DND-41 (cell line): ENCODE results near the gene PIGBOS1.

Experiments
- ATAC-seq: fragments of 200-7000 bp; cut with Tn5 transposase; 3 replicates; pipeline ENCODE4 v1.9.1; 2021; ENCODE audit warnings: low read depth; ENCODE audit not compliant: insufficient read depth
- DNase-seq: peaks from one replicate; pipeline ENCODE4 v3.0.0-alpha.2; 2020
- H2AFZ ChIP-seq: 2 replicates; pipeline ENCODE4 v1.6.0; 2012; ENCODE audit warnings: low read depth, low read length
- H3K27ac ChIP-seq: 2 replicates; pipeline ENCODE4 v1.5.1; 2012; ENCODE audit warnings: low read length, inconsistent platforms
- H3K27me3 ChIP-seq: fragments of 200-600 bp; sonication (generic); 2 replicates; pipeline ENCODE4 v1.6.0; 2012; ENCODE audit warnings: low read length, mild to moderate bottlenecking, inconsistent platforms; ENCODE audit not compliant: insufficient read depth, poor library complexity
- H3K36me3 ChIP-seq: 2 replicates; pipeline ENCODE4 v1.5.1; 2012; ENCODE audit warnings: low read length, inconsistent platforms; ENCODE audit not compliant: insufficient read depth
- H3K4me1 ChIP-seq: 2 replicates; pipeline ENCODE4 v1.5.1; 2012; ENCODE audit warnings: mild to moderate bottlenecking, low read length; ENCODE audit not compliant: insufficient read depth
- H3K4me2 ChIP-seq: 2 replicates; pipeline ENCODE4 v1.6.0; 2012; ENCODE audit warnings: mild to moderate bottlenecking, moderate library complexity, low read length, inconsistent platforms; ENCODE audit not compliant: insufficient read depth
- H3K4me3 ChIP-seq, 2 experiments: fragments of 200-600 bp in 1 of 2; shearing (Covaris generic) in 1 of 2; 2 replicates each; pipeline ENCODE4 v1.5.1; 2012 to 2016; ENCODE audit warnings: inconsistent platforms in 2 of 2, low read length in 2 of 2, mild to moderate bottlenecking in 2 of 2, low read depth in 1 of 2, moderate library complexity in 1 of 2
- H3K79me2 ChIP-seq: 2 replicates; pipeline ENCODE4 v1.6.0; 2012; ENCODE audit warnings: low read length, inconsistent platforms; ENCODE audit not compliant: insufficient read depth
- H3K9ac ChIP-seq: 2 replicates; pipeline ENCODE4 v1.6.0; 2012; ENCODE audit warnings: low read depth, mild to moderate bottlenecking, inconsistent platforms, low read length, moderate library complexity
- H3K9me3 ChIP-seq: 2 replicates; pipeline ENCODE4 v1.5.1; 2012; ENCODE audit warnings: low read length, moderate library complexity, mild to moderate bottlenecking, inconsistent platforms; ENCODE audit not compliant: insufficient read depth, severe bottlenecking
- H4K20me1 ChIP-seq: 2 replicates; pipeline ENCODE4 v1.6.0; 2012; ENCODE audit warnings: low read length; ENCODE audit not compliant: insufficient read depth
- CTCF ChIP-seq: IDR thresholded peaks from 2 replicates; pipeline ENCODE4 v1.5.1; 2012; ENCODE audit warnings: borderline replicate concordance, low read length, moderate library complexity, mild to moderate bottlenecking; ENCODE audit not compliant: poor library complexity, severe bottlenecking; ENCODE audit errors: extremely low read depth
- EZH2 ChIP-seq: IDR thresholded peaks from 3 replicates; pipeline ENCODE4 v1.6.1; 2012; ENCODE audit warnings: borderline replicate concordance, low read depth, mild to moderate bottlenecking, moderate library complexity, low read length, inconsistent platforms; ENCODE audit not compliant: severe bottlenecking

PIGBOS1 gene

DNA sequence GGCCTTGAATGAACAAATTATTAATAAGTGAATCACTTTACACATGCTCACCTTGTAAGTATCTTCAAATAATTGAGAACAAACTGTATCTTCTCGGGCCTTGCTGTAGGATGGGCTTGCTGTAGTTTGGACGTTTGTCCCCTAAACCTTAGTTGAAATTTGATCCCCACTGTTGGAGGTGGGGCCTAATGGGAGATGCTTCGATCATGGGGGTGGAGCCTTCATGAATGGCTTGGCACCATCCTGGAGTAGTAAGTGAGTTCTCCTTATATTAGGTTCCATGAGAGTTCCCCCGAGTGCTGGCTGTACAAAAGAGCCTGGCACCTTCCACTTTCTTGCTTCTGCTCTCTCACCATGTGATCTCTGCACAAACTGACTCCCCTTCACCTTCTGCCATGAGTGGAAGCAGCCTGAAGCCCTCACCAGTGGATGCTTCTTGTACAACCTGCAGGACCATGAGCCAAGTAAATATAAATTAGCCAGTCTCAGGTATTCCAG lies 29.4 kb upstream of the PIGBOS1 start:
- Histone ChIP-seq H3K4me1 (no peaks in the 10 kb centered on the region), H3K4me3 (no peak overlapping the region), H4K20me1 (no peaks in the 10 kb centered on the region), H3K27me3 (no peaks in the 10 kb centered on the region), H2AFZ (no peak overlapping the region), H3K9ac (no peak overlapping the region), H3K4me2 (no peak overlapping the region), H3K27ac (no peak overlapping the region), H3K36me3 (peaks cover 24% of the 10 kb centered on the region), H3K79me2 (no peaks in the 10 kb centered on the region), H3K9me3 (no peaks in the 10 kb centered on the region)
- TF ChIP-seq EZH2: no peak
- no peak for TF ChIP-seq CTCF
- ATAC-seq (no peak), DNase-seq (no peak)

DNA sequence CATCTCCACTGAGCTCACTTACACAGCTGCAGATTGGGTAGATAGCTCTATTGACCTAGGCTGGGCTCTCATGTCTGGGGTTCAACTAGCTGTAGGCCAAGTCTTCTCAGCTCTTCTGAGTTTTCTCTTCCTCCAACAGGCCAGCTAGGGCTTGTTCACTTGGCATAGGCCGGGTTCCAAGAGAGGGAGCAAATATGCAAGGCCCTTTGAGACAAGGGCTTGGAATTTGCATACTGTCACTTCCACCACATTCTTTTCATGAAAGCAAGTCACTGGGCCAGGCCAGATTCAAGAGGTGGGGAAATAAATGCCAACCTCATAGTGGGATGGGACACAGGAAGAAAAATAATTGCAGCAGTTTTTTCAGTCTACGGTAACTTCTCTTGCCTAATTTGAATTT lies 25.3 kb upstream of the PIGBOS1 start:
- ATAC-seq (no peak), DNase-seq (no peak)
- Histone ChIP-seq H3K79me2 (no peaks in the 10 kb centered on the region), H3K9me3 (no peaks in the 10 kb centered on the region), H3K4me3 (no peak overlapping the region), H3K4me1 (no peaks in the 10 kb centered on the region), H3K27ac (no peak overlapping the region), H3K9ac (no peak overlapping the region), H4K20me1 (no peaks in the 10 kb centered on the region), H2AFZ (no peak overlapping the region), H3K4me2 (no peak overlapping the region), H3K27me3 (no peaks in the 10 kb centered on the region), H3K36me3 (peaks cover 25% of the 10 kb centered on the region)
- TF ChIP-seq EZH2 (no peak), CTCF (no peak)

DNA sequence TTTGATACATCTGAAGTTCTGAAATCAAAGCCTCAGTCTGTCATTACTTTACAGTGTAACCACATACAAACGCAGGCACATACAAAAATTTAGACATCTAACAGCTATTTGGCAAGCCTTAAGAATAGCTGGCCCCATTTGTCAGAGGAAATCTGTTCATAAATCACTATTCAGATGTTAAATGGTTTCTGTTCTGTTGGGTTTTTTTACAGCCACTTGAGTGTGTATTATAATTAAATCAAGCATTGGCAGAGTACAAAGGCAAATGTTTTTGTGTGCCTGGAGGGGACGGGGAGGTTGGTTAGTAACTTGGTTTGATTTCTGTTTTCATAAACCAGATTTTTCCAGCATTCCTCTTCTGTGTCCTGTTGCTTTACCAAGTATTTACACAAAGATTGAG lies 24.2 kb upstream of the PIGBOS1 start:
- no peak for ATAC-seq
- Histone ChIP-seq H3K9ac (no peak overlapping the region), H3K36me3 (peaks cover 24% of the 10 kb centered on the region), H3K9me3 (no peaks in the 10 kb centered on the region), H3K27me3 (no peaks in the 10 kb centered on the region), H3K4me1 (no peaks in the 10 kb centered on the region), H3K4me2 (no peak overlapping the region), H4K20me1 (no peaks in the 10 kb centered on the region), H3K27ac (no peak overlapping the region), H3K79me2 (no peaks in the 10 kb centered on the region), H2AFZ (no peak overlapping the region), H3K4me3 (no peak overlapping the region)
- no peak for DNase-seq
- no peak for TF ChIP-seq EZH2
- TF ChIP-seq CTCF: no peak

GRCh38 chr15:55337160-55337559 lies 18.2 kb upstream of the PIGBOS1 start:
- Histone ChIP-seq H3K79me2 (no peaks in the 10 kb centered on the region), H3K9me3 (no peaks in the 10 kb centered on the region), H4K20me1 (no peaks in the 10 kb centered on the region), H3K9ac (no peak overlapping the region), H3K4me2 (no peak overlapping the region), H3K27ac (no peak overlapping the region), H3K4me1 (no peaks in the 10 kb centered on the region), H3K4me3 (no peak overlapping the region), H2AFZ (no peak overlapping the region), H3K36me3 (peaks cover 43% of the 10 kb centered on the region), H3K27me3 (no peaks in the 10 kb centered on the region)
- no peak for TF ChIP-seq CTCF
- no peak for TF ChIP-seq EZH2
- DNase-seq (no peak), ATAC-seq (no peak)
